Measurements from ENCODE around the gene EXOC3.

The EXOC3 gene

GRCh38 chr5:440401-441201, 2.4 kb upstream of the EXOC3 start:
- no peak for TF ChIP-seq CTCF (IDR thresholded peaks at IDR 0.05; ENCODE audit: low read depth, low read length)
- no peak for DNase-seq (ENCODE audit: low read depth, low spot score)
- in situ Hi-C loops (cut with HindIII; ENCODE audit: low sequenced_read_pairs), result no loop called here
- H3K4me3 ChIP-seq (ENCODE audit: low read depth, low read length), result no peak overlapping the region

- in situ Hi-C loops (cut with HindIII; ENCODE audit: low sequenced_read_pairs), result no loop called here
- no peak for TF ChIP-seq CTCF (IDR thresholded peaks at IDR 0.05; ENCODE audit: low read depth, low read length)
- peak overlapping the region; percentile 91 for H3K4me3 ChIP-seq (ENCODE audit: low read depth, low read length)
- no peak for DNase-seq (ENCODE audit: low read depth, low spot score)
Measured at GRCh38 chr5:441996-442334, 1.0 kb upstream of the EXOC3 start.

GRCh38 chr5:443239-444151, 519 bp downstream of the EXOC3 start:
- peak overlapping the region; percentile 91 for H3K4me3 ChIP-seq (ENCODE audit: low read depth, low read length)
- in situ Hi-C loops (cut with HindIII; ENCODE audit: low sequenced_read_pairs), result no loop called here
- DNase-seq (ENCODE audit: low read depth, low spot score), result no peak
- no peak for TF ChIP-seq CTCF (IDR thresholded peaks at IDR 0.05; ENCODE audit: low read depth, low read length)

GRCh38 chr5:444226-444625, 1.2 kb downstream of the EXOC3 start:
- no peak for DNase-seq (ENCODE audit: low read depth, low spot score)
- in situ Hi-C loops (cut with HindIII; ENCODE audit: low sequenced_read_pairs), result no loop called here
- TF ChIP-seq CTCF (IDR thresholded peaks at IDR 0.05; ENCODE audit: low read depth, low read length), result no peak
- H3K4me3 ChIP-seq (ENCODE audit: low read depth, low read length), result no peak overlapping the region

GRCh38 chr5:445591-445990, 2.6 kb downstream of the EXOC3 start:
- in situ Hi-C loops (cut with HindIII; ENCODE audit: low sequenced_read_pairs), result no loop called here
- TF ChIP-seq CTCF (IDR thresholded peaks at IDR 0.05; ENCODE audit: low read depth, low read length), result no peak
- no peak for DNase-seq (ENCODE audit: low read depth, low spot score)
- H3K4me3 ChIP-seq (ENCODE audit: low read depth, low read length), result no peak overlapping the region

- TF ChIP-seq CTCF (IDR thresholded peaks at IDR 0.05; ENCODE audit: low read depth, low read length), result no peak
- no peak overlapping the region for H3K4me3 ChIP-seq (ENCODE audit: low read depth, low read length)
- no peak for DNase-seq (ENCODE audit: low read depth, low spot score)
- in situ Hi-C loops (cut with HindIII; ENCODE audit: low sequenced_read_pairs), result no loop called here
Measured at GRCh38 chr5:446066-446882, 3.3 kb downstream of the EXOC3 start.

Data from astrocyte of the spinal cord (primary cell).